Activated CD8-positive, alpha-beta memory T cell treated with anti-CD3 and anti-CD28 coated beads for 48 hours (primary cell): Measurements from ENCODE around the gene SPATA1.

Experiments used
- DNase-seq, 3 experiments: peaks; one replicate each; pipeline ENCODE4 v3.0.0-alpha.2; 2020; ENCODE audit warnings: low read depth in 2 of 3, low spot score in 2 of 3

Gene SPATA1

GRCh38 chr1:84508510-84508909, 2.3 kb downstream of the SPATA1 start:
- no peak for DNase-seq

DNA sequence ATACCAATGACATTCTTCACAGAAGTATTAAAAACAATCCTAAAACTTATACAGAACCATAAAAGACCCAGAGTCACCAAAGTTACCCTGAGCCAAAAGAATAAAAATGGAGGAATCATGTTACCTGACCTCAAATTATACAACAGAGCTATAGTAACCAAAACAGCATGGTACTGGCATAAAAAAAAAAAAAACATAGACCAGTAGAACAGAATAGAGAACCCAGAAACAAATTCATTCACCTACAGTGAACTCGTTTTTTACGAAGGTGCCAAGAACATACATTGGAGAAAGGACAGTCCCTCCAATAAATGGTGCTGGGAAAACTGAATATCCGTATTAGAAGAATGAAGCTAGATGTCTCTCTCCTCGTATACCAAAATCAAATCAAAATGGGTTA, 2.8 kb downstream of the SPATA1 start:
- DNase-seq = no peak

DNA sequence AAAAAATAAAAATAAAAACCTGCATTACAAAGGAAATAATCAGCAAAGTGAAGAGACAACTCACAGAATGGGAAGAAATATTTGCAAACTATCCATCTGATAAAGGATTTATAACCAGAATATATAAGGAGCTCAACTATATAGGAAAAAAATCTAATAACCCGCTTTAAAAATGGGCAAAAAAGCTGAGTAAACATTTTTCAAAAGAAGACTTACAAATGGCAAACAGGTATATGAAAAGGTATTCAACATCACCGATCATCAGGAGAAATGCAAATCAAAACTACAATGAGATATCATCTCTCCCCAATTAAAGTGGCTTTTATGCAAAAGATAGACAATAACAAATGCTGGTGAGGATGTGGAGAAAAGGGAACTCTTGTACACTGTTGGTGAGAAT, 4.0 kb downstream of the SPATA1 start:
- DNase-seq = no peak

- no peak for DNase-seq
Measured at GRCh38 chr1:84510668-84511067, 4.5 kb downstream of the SPATA1 start.

DNA sequence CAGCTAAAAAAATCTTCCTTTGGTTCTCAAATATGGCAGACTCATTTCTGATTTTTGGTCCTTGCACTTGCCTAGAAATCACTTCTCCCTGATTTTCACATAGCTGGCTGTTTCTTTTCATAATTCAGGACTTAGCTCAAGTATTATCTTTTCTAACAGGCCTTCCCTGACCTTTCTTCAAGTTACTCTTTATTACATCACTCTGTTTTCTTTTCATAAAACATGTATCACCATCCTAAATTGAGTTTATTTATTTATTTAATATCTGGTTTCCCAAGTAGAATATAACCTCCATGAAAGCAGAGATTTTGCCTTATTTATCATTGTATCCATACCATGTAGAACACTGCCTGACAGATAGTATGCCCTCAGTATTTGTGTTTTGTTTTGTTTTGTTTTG, 18.4 kb downstream of the SPATA1 start:
- no peak for DNase-seq

GRCh38 chr1:84525779-84526178, 19.6 kb downstream of the SPATA1 start:
- DNase-seq = no peak

DNA sequence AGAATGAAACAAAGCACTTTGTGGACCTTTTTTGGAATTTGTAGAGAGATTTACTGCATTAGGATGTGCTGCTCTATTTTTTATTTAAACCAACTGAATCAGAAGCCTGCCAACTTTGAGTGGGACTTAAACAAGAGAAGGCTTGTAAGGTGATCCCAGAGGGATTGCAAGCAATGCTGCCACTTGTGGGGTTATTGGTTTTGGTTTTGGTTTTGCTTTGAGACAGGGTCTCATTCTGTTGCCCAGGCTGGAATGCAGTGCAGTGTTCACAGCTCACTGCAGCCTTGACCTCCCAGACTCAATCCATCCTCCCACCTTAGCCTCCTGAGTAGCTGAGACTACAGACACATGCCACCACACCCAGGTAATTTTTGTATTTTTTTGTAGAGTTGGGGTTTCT, 32.4 kb downstream of the SPATA1 start:
- no peak for DNase-seq

- DNase-seq = no peak
Measured at GRCh38 chr1:84539972-84540371, 33.8 kb downstream of the SPATA1 start.

DNA sequence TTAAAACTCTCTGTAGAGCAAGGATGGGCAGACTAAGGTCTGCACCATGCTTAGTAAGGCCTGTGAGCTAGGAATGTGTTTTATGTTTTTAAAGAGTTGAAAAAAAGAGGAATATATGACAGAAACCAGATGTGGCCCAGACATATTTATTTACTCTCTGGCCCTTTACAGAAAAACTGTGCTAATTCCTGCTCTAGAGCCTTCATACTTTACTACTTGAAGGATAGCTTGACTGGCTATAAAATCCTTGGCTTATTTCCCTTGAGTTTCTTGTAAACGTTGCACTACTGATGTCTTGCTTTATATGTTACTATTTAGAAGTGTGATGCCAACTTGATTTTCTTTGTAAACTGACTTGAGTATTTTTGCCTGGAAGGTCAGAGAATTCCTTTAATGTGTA, 34.6 kb downstream of the SPATA1 start:
- no peak for DNase-seq

DNA sequence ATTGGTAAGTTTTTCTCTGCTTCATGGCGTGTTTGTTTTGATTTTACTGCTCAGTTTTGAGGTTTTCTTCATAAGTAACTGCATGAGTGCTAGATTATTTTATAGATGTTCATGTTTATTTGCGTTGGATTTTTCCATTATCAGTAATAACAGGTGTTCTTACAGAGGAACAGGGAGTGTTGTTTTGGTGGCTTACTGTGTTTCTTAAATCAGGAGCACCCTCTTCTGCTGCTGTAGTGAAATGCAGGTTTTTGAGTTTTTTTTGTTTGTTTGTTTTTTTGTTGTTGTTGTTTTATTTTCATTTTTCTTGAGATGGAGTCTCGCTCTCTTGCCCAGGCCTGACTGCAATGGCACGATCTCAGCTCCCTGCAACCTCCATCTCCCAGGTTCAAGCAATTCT, 35.5 kb downstream of the SPATA1 start:
- no peak for DNase-seq

DNA sequence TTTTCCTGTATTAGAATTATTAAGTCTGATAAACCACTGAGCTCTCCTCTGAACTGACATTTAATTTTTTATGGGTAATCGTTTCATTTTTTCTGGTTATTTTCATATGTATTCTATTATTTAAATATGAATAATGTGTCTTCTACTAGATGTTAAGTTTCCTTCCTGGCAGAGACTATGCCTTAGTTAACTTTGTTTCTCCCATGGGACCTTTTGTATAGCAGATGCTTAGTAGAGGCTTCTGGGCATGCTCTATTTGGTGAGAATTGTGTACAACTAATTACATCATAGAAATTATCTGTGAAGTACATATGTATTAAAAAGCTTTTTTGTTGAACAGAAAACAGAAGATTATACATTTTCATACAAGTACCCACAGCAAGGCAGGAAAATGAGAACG, 44.6 kb downstream of the SPATA1 start:
- no peak for DNase-seq

- DNase-seq = no peak
Measured at GRCh38 chr1:84569216-84569615, 63.0 kb downstream of the SPATA1 start.

DNA sequence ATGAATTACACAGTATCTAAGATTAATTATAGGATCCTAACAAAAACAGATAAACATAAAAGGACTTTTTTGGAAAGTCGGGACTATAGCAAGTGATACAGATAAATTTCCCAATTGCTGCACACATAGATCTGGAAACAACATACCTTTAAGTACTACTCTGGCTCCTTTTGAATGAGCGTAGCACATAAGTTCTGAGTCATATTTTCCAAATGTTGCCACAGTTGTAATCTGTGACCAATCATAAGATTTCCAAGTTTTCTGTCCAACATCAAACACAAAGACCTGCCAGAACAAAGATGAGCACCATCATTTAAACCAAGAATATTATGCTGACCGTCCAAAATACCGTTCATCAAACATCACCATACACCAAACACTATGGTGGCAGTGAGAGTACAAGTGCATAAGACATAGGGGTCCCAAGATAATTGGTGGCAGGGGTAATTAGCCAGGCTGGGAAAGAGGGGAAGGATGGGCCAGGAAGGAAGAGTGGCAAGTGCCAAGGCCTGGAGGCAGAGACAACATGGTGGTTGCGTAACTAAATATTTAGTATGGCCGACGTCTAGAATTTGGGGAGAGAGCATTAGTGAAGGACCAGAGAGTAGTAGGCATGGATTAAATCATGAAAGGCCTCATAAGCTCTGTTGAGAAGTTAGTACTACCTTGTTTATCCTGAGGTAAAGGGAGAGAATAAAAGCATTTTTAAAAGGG, 64.4 kb downstream of the SPATA1 start:
- DNase-seq = no peak

GRCh38 chr1:84571150-84571535, 65.0 kb downstream of the SPATA1 start:
- DNase-seq = no peak

- no peak for DNase-seq
Measured at GRCh38 chr1:84573481-84573966, 67.3 kb downstream of the SPATA1 start.

GRCh38 chr1:84573967-84574842, 68.0 kb downstream of the SPATA1 start, which contains the start of gene CTBS:
CTBS (minus strand) TSS chr1:84574440; CDS start chr1:84574415, 25 bp downstream.
- DNase-seq = peak; percentile 59 to 69 (median 63)

DNA sequence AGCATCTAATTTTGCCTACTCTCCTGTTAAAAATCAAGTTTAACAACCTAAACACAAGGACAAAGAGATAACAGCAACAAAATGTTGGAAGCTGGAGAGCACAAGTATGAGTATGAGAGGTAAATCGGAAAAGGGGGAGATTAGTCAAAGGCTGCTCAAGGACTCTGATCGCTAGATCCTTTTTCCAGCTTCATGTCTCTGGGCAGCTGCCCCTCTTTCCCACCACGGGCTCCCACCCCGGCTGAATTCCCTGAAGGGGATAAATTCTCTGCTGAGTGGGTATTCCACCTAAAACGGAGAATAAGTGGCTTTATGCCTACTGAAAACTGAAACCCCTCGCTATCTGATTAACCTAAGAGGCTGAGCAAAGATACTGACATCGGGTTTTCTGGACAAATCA, 68.8 kb downstream of the SPATA1 start:
- DNase-seq = no peak

DNA sequence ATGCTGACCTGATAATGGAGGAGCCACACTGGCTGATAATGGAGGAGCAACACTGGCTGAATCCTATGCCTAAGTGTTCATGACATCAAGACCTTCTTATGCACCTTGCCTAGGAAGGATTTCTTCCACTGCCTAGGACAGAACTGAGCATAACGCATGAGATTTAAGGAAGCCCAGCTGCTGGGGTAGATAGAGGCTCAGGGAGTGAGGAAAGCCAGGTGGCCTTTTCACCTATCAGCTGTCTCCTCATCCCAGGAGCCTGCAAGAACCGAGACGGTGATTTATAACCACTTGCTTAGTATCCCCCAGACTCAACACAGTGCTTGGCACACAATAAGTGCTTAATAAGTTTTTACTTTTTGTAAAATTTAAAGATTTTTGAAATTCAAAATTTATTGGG, 75.5 kb downstream of the SPATA1 start:
- DNase-seq = no peak

DNA sequence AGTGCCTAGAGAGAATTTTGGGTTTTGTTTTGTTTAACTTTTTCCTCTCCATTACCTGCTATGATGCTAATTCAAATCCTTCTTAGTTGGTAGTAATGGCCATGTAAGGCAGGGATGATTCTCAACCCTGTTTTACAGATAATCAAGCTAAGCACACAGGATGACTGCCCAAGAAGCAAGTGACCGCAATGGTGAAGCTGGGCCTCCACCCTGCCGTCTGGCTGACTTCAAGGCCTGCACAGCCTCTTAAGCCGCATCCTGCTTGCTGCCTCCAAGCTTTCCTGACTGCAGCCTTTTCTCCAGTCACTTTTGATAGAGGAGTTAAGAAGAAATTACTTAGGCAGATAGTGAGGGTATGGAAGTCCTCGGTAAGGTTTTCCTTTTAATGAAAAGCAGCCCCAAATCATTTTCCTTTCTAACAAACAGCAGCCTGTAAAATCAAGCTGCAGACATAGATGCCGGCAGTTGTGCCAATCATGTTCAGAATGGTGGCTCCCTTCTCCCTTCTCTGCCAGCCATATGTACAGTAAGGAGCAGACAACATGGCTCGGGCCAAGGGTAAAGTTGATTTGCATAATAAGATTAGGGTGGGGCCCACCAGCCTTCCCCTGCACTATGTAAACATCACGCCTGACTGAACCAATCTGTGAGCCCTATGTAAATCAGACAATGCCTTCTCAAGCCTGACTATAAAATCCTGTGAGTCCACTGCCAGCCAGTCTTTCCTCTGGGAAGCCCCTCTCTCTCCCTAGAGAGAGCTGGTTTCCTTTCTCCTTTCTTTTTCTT, 76.8 kb downstream of the SPATA1 start:
- no peak for DNase-seq

GRCh38 chr1:84583648-84584047, 77.5 kb downstream of the SPATA1 start:
- DNase-seq = no peak

- DNase-seq = no peak
Measured at GRCh38 chr1:84584126-84584525, 77.9 kb downstream of the SPATA1 start.

- no peak for DNase-seq
Measured at GRCh38 chr1:84585803-84586202, 79.6 kb downstream of the SPATA1 start.
